ENCODE data around the gene SULF2.

The SULF2 gene

GRCh38 chr20:47744803-47745202 lies 40.5 kb downstream of the SULF2 start:
- no peak for TF ChIP-seq JUND (IDR thresholded peaks at IDR 0.05; ENCODE audit: low read depth)
- DNase-seq (ENCODE audit: low read depth in 1 of 2, low spot score in 1 of 2) = no peak
- in situ Hi-C loops (cut with HindIII; ENCODE audit: low pct_unique_long_range_greater_than_20kb, low sequenced_read_pairs) = no loop called here

GRCh38 chr20:47743671-47744070 lies 41.6 kb downstream of the SULF2 start:
- no peak for TF ChIP-seq JUND (IDR thresholded peaks at IDR 0.05; ENCODE audit: low read depth)
- no peak for DNase-seq (ENCODE audit: low read depth in 1 of 2, low spot score in 1 of 2)
- in situ Hi-C loops (cut with HindIII; ENCODE audit: low pct_unique_long_range_greater_than_20kb, low sequenced_read_pairs) = no loop called here

- no peak for DNase-seq (ENCODE audit: low read depth in 1 of 2, low spot score in 1 of 2)
- no peak for TF ChIP-seq JUND (IDR thresholded peaks at IDR 0.05; ENCODE audit: low read depth)
- in situ Hi-C loops (cut with HindIII; ENCODE audit: low pct_unique_long_range_greater_than_20kb, low sequenced_read_pairs) = no loop called here
These were observed 43.3 kb downstream of the SULF2 start for GRCh38 chr20:47741669-47742608.

GRCh38 chr20:47740862-47741184 lies 44.5 kb downstream of the SULF2 start:
- peak in 1 of 2 experiments; percentile 39 for DNase-seq (ENCODE audit: low read depth in 1 of 2, low spot score in 1 of 2)
- in situ Hi-C loops (cut with HindIII; ENCODE audit: low pct_unique_long_range_greater_than_20kb, low sequenced_read_pairs) = no loop called here
- TF ChIP-seq JUND (IDR thresholded peaks at IDR 0.05; ENCODE audit: low read depth) = no peak

GRCh38 chr20:47740121-47740861 lies 45.0 kb downstream of the SULF2 start:
- TF ChIP-seq JUND (IDR thresholded peaks at IDR 0.05; ENCODE audit: low read depth) = no peak
- no peak for DNase-seq (ENCODE audit: low read depth in 1 of 2, low spot score in 1 of 2)
- in situ Hi-C loops (cut with HindIII; ENCODE audit: low pct_unique_long_range_greater_than_20kb, low sequenced_read_pairs) = no loop called here

- TF ChIP-seq JUND (IDR thresholded peaks at IDR 0.05; ENCODE audit: low read depth) = no peak
- DNase-seq (ENCODE audit: low read depth in 1 of 2, low spot score in 1 of 2) = no peak
- in situ Hi-C loops (cut with HindIII; ENCODE audit: low pct_unique_long_range_greater_than_20kb, low sequenced_read_pairs) = no loop called here
These were observed 47.4 kb downstream of the SULF2 start for GRCh38 chr20:47737923-47738322.

- TF ChIP-seq JUND (IDR thresholded peaks at IDR 0.05; ENCODE audit: low read depth) = no peak
- DNase-seq (ENCODE audit: low read depth in 1 of 2, low spot score in 1 of 2) = no peak
- in situ Hi-C loops (cut with HindIII; ENCODE audit: low pct_unique_long_range_greater_than_20kb, low sequenced_read_pairs) = no loop called here
These were observed 48.6 kb downstream of the SULF2 start for GRCh38 chr20:47736570-47737152.

GRCh38 chr20:47735412-47736400 lies 49.6 kb downstream of the SULF2 start:
- TF ChIP-seq JUND (IDR thresholded peaks at IDR 0.05; ENCODE audit: low read depth) = no peak
- in situ Hi-C loops (cut with HindIII; ENCODE audit: low pct_unique_long_range_greater_than_20kb, low sequenced_read_pairs) = no loop called here
- no peak for DNase-seq (ENCODE audit: low read depth in 1 of 2, low spot score in 1 of 2)

- no peak for TF ChIP-seq JUND (IDR thresholded peaks at IDR 0.05; ENCODE audit: low read depth)
- in situ Hi-C loops (cut with HindIII; ENCODE audit: low pct_unique_long_range_greater_than_20kb, low sequenced_read_pairs) = no loop called here
- no peak for DNase-seq (ENCODE audit: low read depth in 1 of 2, low spot score in 1 of 2)
These were observed 50.4 kb downstream of the SULF2 start for GRCh38 chr20:47734870-47735269.

GRCh38 chr20:47733892-47734291 lies 51.4 kb downstream of the SULF2 start:
- no peak for TF ChIP-seq JUND (IDR thresholded peaks at IDR 0.05; ENCODE audit: low read depth)
- peak; percentile 36 to 61 for DNase-seq (ENCODE audit: low read depth in 1 of 2, low spot score in 1 of 2)
- in situ Hi-C loops (cut with HindIII; ENCODE audit: low pct_unique_long_range_greater_than_20kb, low sequenced_read_pairs) = no loop called here

GRCh38 chr20:47730744-47731143 lies 54.5 kb downstream of the SULF2 start:
- no peak for TF ChIP-seq JUND (IDR thresholded peaks at IDR 0.05; ENCODE audit: low read depth)

GRCh38 chr20:47729472-47729871 lies 55.8 kb downstream of the SULF2 start:
- TF ChIP-seq JUND (IDR thresholded peaks at IDR 0.05; ENCODE audit: low read depth) = no peak
- no peak for DNase-seq (ENCODE audit: low read depth in 1 of 2, low spot score in 1 of 2)
- in situ Hi-C loops (cut with HindIII; ENCODE audit: low pct_unique_long_range_greater_than_20kb, low sequenced_read_pairs) = no loop called here

More at GRCh38 chr20:47730744-47731143, 54.5 kb downstream of the SULF2 start:
- in situ Hi-C loops (cut with HindIII; ENCODE audit: low pct_unique_long_range_greater_than_20kb, low sequenced_read_pairs) = no loop called here
- peak in 1 of 2 experiments; percentile 24 for DNase-seq (ENCODE audit: low read depth in 1 of 2, low spot score in 1 of 2)

All from T47D (cell line).